T-cell (primary cell): ENCODE measurements around the gene IMMP2L. TPM values are rescaled to one million over a fixed set of nuclear protein-coding genes. Genes with fewer than 3 reads are reported as not detected.

ENCODE experiments used
- ATAC-seq, 4 experiments: fragments of 200-7000 bp in 3 of 4; fragments of 150-1000 bp in 1 of 4; cut with Tn5 transposase; replicated peaks in 1 of 4; 1 replicate in 3 of 4; 2 replicates in 1 of 4; pipeline ENCODE4 v1.10.0; 2021; ENCODE audit warnings: moderate library complexity in 3 of 4, mild to moderate bottlenecking in 2 of 4, moderate number of reproducible peaks in 1 of 4
- CTCF ChIA-PET, 2 donors: fragments of 300-600 bp; sonication (Branson Sonifier 250); formaldehyde crosslinking; loops; one replicate each; lab custom pipeline; 2022; ENCODE audit warnings: antibody characterized with exemption in 2 of 2; lab: Charles Lee
- POLR2A ChIA-PET, 2 donors: fragments of 300-600 bp; sonication (Branson Sonifier 250); formaldehyde crosslinking; loops; one replicate each; lab custom pipeline; 2022; ENCODE audit warnings: antibody characterized with exemption in 2 of 2; lab: Charles Lee
- DNase-seq, 35 experiments: peaks; one replicate each; pipeline versions ENCODE4 v3.0.0 to v3.0.0-alpha.2; 2013 to 2023
- H3K27ac ChIP-seq: one replicate; pipeline ENCODE4 v1.5.1; 2013; ENCODE audit warnings: low read length
- H3K27me3 ChIP-seq, 2 experiments: replicated peaks in 1 of 2; 1 replicate in 1 of 2; 2 replicates in 1 of 2; pipeline versions ENCODE4 v1.6.1 to v1.7.0; 2013; ENCODE audit warnings: low read length in 1 of 2, mixed read lengths in 1 of 2; ENCODE audit not compliant: control insufficient read depth in 2 of 2, insufficient read depth in 2 of 2; ENCODE audit errors: extremely low read depth in 1 of 2
- H3K36me3 ChIP-seq, 2 donors: 1 replicate in 1 of 2; 2 replicates in 1 of 2; pipeline versions ENCODE4 v1.6.1 to v1.7.0; 2013; ENCODE audit warnings: low read length in 1 of 2; ENCODE audit not compliant: control insufficient read depth in 2 of 2, insufficient read depth in 1 of 2; ENCODE audit errors: extremely low read depth in 1 of 2
- H3K4me1 ChIP-seq, 2 experiments: 1 replicate in 1 of 2; 2 replicates in 1 of 2; pipeline versions ENCODE4 v1.6.1 to v1.7.0; 2013; ENCODE audit warnings: low read length in 2 of 2, mixed read lengths in 1 of 2; ENCODE audit not compliant: insufficient read depth in 2 of 2, control insufficient read depth in 1 of 2; ENCODE audit errors: extremely low read depth in 1 of 2
- H3K4me3 ChIP-seq, 2 donors: 1 replicate in 1 of 2; 2 replicates in 1 of 2; pipeline versions ENCODE4 v1.5.1 to v1.7.0; 2013; ENCODE audit warnings: mild to moderate bottlenecking in 2 of 2, low read length in 1 of 2, moderate library complexity in 1 of 2; ENCODE audit not compliant: control insufficient read depth in 1 of 2; ENCODE audit errors: extremely low read depth in 1 of 2
- H3K9me3 ChIP-seq: 2 replicates; pipeline ENCODE4 v1.7.0; 2013
- H3K27ac Mint-ChIP-seq, 2 donors: one replicate each; pipeline ENCODE4 v1.8.0; 2020 to 2021; ENCODE audit warnings: mild to moderate bottlenecking in 2 of 2, mixed read lengths in 2 of 2
- H3K27me3 Mint-ChIP-seq, 2 donors: one replicate each; pipeline ENCODE4 v1.8.0; 2021 to 2022; ENCODE audit warnings: mixed read lengths in 2 of 2
- H3K36me3 Mint-ChIP-seq: one replicate; pipeline ENCODE4 v1.8.0; 2021; ENCODE audit warnings: mixed read lengths
- H3K4me1 Mint-ChIP-seq, 3 donors: one replicate each; pipeline ENCODE4 v1.8.0; 2020 to 2022; ENCODE audit warnings: mixed read lengths in 3 of 3, mild to moderate bottlenecking in 1 of 3
- H3K4me3 Mint-ChIP-seq, 3 donors: one replicate each; pipeline ENCODE4 v1.8.0; 2020 to 2022; ENCODE audit warnings: mild to moderate bottlenecking in 3 of 3, mixed read lengths in 3 of 3, moderate library complexity in 3 of 3
- H3K9me3 Mint-ChIP-seq, 3 donors: one replicate each; pipeline ENCODE4 v1.8.0; 2020 to 2022; ENCODE audit warnings: mixed read lengths in 3 of 3
- whole genome bisulfite sequencing: methylation state at CpG from one replicate; pipeline ENCODE4 v1.1.5; 2013; ENCODE audit warnings: missing lambda C conversion rate; ENCODE audit not compliant: insufficient coverage; 5-methylcytosine and 5-hydroxymethylcytosine counted together
- total RNA-seq, 35 experiments: library from RNA in 6 of 35; stranded (reverse) in 6 of 35; fragments of 120-200 nt in 1 of 35; gene quantifications; one replicate each; pipeline versions ENCODE4 v1.2.1 to v1.2.4 and lab custom pipeline; 2013 to 2026

Gene IMMP2L
- total RNA-seq, 5 donors from 2014 or later (not counting 1 experiment from before 2014, with no cell fraction given): 14.1 to 27.3 (median 21.7) TPM

- Histone ChIP-seq H3K4me3 (no peak overlapping the region), H3K36me3 (no peaks in the 10 kb centered on the region), H3K9me3 (no peaks in the 10 kb centered on the region), H3K27ac (no peak overlapping the region), H3K4me1 (no peaks in the 10 kb centered on the region), H3K27me3 (no peaks in the 10 kb centered on the region)
- ATAC-seq: no peak
- ChIA-PET CTCF (no interaction called here), POLR2A (no interaction called here)
- no peak for DNase-seq
- H3K4me3 Mint-ChIP-seq: no peak overlapping the region
- no peaks in the 10 kb centered on the region for H3K4me1 Mint-ChIP-seq
- no peak overlapping the region for H3K27ac Mint-ChIP-seq
- WGBS: 80% methylated on average over 1 of the region's 2 CpGs
- peaks cover 2% of the 10 kb centered on the region for H3K36me3 Mint-ChIP-seq
- peaks cover 0 to 2% (median 0%) of the 10 kb centered on the region in 3 donors for H3K9me3 Mint-ChIP-seq
- no peaks in the 10 kb centered on the region for H3K27me3 Mint-ChIP-seq
Measured at GRCh38 chr7:110704225-110704624, 858.1 kb downstream of the IMMP2L start.

- ChIA-PET POLR2A (no interaction called here), CTCF (no interaction called here)
- Mint-ChIP-seq H3K4me3 (no peak overlapping the region), H3K4me1 (no peaks in the 10 kb centered on the region), H3K9me3 (no peaks in the 10 kb centered on the region), H3K27ac (peak overlapping the region in 1 of 2 donors; percentile 8), H3K36me3 (no peaks in the 10 kb centered on the region), H3K27me3 (no peaks in the 10 kb centered on the region)
- no peaks in the 10 kb centered on the region for H3K9me3 ChIP-seq
- no peak for DNase-seq
- no peaks in the 10 kb centered on the region for H3K27me3 ChIP-seq
- H3K36me3 ChIP-seq: no peaks in the 10 kb centered on the region
- 100% methylated on average over 2 of the region's 3 CpGs for WGBS
- no peak for ATAC-seq
- no peak overlapping the region for H3K4me3 ChIP-seq
- H3K27ac ChIP-seq: no peak overlapping the region
- H3K4me1 ChIP-seq: no peaks in the 10 kb centered on the region
Measured at GRCh38 chr7:110698576-110698975, 863.7 kb downstream of the IMMP2L start.

- no peaks in the 10 kb centered on the region for H3K4me1 ChIP-seq
- ATAC-seq (no peak), DNase-seq (no peak)
- H3K36me3 ChIP-seq: no peaks in the 10 kb centered on the region
- Mint-ChIP-seq H3K9me3 (peaks cover 0 to 3% (median 0%) of the 10 kb centered on the region in 3 donors), H3K27ac (no peak overlapping the region), H3K36me3 (peaks cover 2% of the 10 kb centered on the region), H3K27me3 (no peaks in the 10 kb centered on the region), H3K4me3 (no peak overlapping the region), H3K4me1 (no peaks in the 10 kb centered on the region)
- POLR2A ChIA-PET: no interaction called here
- H3K4me3 ChIP-seq: no peak overlapping the region
- no peaks in the 10 kb centered on the region for H3K27me3 ChIP-seq
- no peak overlapping the region for H3K27ac ChIP-seq
- H3K9me3 ChIP-seq: no peaks in the 10 kb centered on the region
- CTCF ChIA-PET: no interaction called here
Measured at GRCh38 chr7:110693344-110693743, 868.9 kb downstream of the IMMP2L start.

- H3K27me3 Mint-ChIP-seq: no peaks in the 10 kb centered on the region
- ATAC-seq: no peak
- DNase-seq: no peak
- H3K4me1 Mint-ChIP-seq: no peaks in the 10 kb centered on the region
- ChIA-PET CTCF (no interaction called here), POLR2A (no interaction called here)
- peaks cover 2% of the 10 kb centered on the region for H3K36me3 Mint-ChIP-seq
- WGBS: 83% methylated on average over 2 of the region's 2 CpGs
- H3K4me1 ChIP-seq: no peaks in the 10 kb centered on the region
- H3K9me3 Mint-ChIP-seq: peaks cover 0 to 3% (median 0%) of the 10 kb centered on the region in 3 donors
- no peaks in the 10 kb centered on the region for H3K27me3 ChIP-seq
- no peak overlapping the region for H3K27ac ChIP-seq
- no peaks in the 10 kb centered on the region for H3K9me3 ChIP-seq
- no peak overlapping the region for H3K27ac Mint-ChIP-seq
- no peak overlapping the region for H3K4me3 Mint-ChIP-seq
- H3K36me3 ChIP-seq: no peaks in the 10 kb centered on the region
- no peak overlapping the region for H3K4me3 ChIP-seq
Measured at GRCh38 chr7:110688908-110689307, 873.4 kb downstream of the IMMP2L start.

GRCh38 chr7:110685899-110686298 lies 876.4 kb downstream of the IMMP2L start:
- ChIA-PET POLR2A (no interaction called here), CTCF (interaction anchor here in 1 of 2 donors (0.6 kb wide), 1 partner anchor 375 kb away, joined by 3 read pairs; no protein-coding TSS in a partner anchor)
- H3K27me3 Mint-ChIP-seq: no peaks in the 10 kb centered on the region
- H3K4me3 Mint-ChIP-seq: no peak overlapping the region
- H3K36me3 Mint-ChIP-seq: no peaks in the 10 kb centered on the region
- Histone ChIP-seq H3K36me3 (no peaks in the 10 kb centered on the region), H3K9me3 (no peaks in the 10 kb centered on the region), H3K4me3 (no peak overlapping the region), H3K4me1 (no peaks in the 10 kb centered on the region), H3K27ac (no peak overlapping the region), H3K27me3 (no peaks in the 10 kb centered on the region)
- H3K4me1 Mint-ChIP-seq: no peaks in the 10 kb centered on the region
- H3K27ac Mint-ChIP-seq: no peak overlapping the region
- no peaks in the 10 kb centered on the region for H3K9me3 Mint-ChIP-seq
- DNase-seq (no peak), ATAC-seq (no peak)

GRCh38 chr7:110681941-110682340 lies 880.4 kb downstream of the IMMP2L start:
- H3K9me3 Mint-ChIP-seq: no peaks in the 10 kb centered on the region
- peaks cover 3% of the 10 kb centered on the region for H3K36me3 Mint-ChIP-seq
- no peaks in the 10 kb centered on the region for H3K36me3 ChIP-seq
- H3K4me1 Mint-ChIP-seq: no peaks in the 10 kb centered on the region
- 19% methylated on average over 1 of the region's 1 CpG for WGBS
- H3K27ac ChIP-seq: no peak overlapping the region
- no peaks in the 10 kb centered on the region for H3K27me3 Mint-ChIP-seq
- ATAC-seq (no peak), DNase-seq (no peak)
- no peaks in the 10 kb centered on the region for H3K4me1 ChIP-seq
- no peak overlapping the region for H3K27ac Mint-ChIP-seq
- no peak overlapping the region for H3K4me3 ChIP-seq
- H3K27me3 ChIP-seq: no peaks in the 10 kb centered on the region
- ChIA-PET POLR2A (no interaction called here), CTCF (no interaction called here)
- H3K9me3 ChIP-seq: no peaks in the 10 kb centered on the region
- no peak overlapping the region for H3K4me3 Mint-ChIP-seq

GRCh38 chr7:110677405-110677804 lies 884.9 kb downstream of the IMMP2L start:
- WGBS: 80% methylated on average over 1 of the region's 5 CpGs
- Histone ChIP-seq H3K4me1 (no peaks in the 10 kb centered on the region), H3K36me3 (no peaks in the 10 kb centered on the region), H3K27ac (no peak overlapping the region), H3K9me3 (no peaks in the 10 kb centered on the region), H3K4me3 (no peak overlapping the region), H3K27me3 (no peaks in the 10 kb centered on the region)
- Mint-ChIP-seq H3K4me1 (no peaks in the 10 kb centered on the region), H3K27ac (no peak overlapping the region), H3K9me3 (peaks cover 11 to 22% (median 12%) of the 10 kb centered on the region in 3 donors), H3K27me3 (no peaks in the 10 kb centered on the region), H3K36me3 (peaks cover 15% of the 10 kb centered on the region), H3K4me3 (no peak overlapping the region)
- ChIA-PET CTCF (interaction anchor here in 1 of 2 donors (0.6 kb wide), 1 partner anchor 162 kb away, joined by 3 read pairs; no protein-coding TSS in a partner anchor), POLR2A (interaction anchor here in 1 of 2 donors (0.6 kb wide), 1 partner anchor 24 kb away, joined by 4 read pairs; no protein-coding TSS in a partner anchor)
- DNase-seq (no peak), ATAC-seq (no peak)
